NCI-H128 (cell line): ENCODE data around the gene ALDH1L1.
"Not testable (repeated sequence)": the region's sequence is repeated elsewhere in the genome, so short reads cannot be mapped to it uniquely, and the experiment has no call there.

Experiments used
- DNase-seq: peaks from one replicate; lab custom pipeline; 2025; ENCODE audit not compliant: unreplicated experiment; lab: John Stamatoyannopoulos, UW

The ALDH1L1 gene

GRCh38 chr3:126107203-126107939 lies 73.0 kb downstream of the ALDH1L1 start:
- no peak for DNase-seq

GRCh38 chr3:126106336-126107202 lies 73.8 kb downstream of the ALDH1L1 start:
- no peak for DNase-seq

- DNase-seq = no peak
Observed at GRCh38 chr3:126105691-126106187, 74.6 kb downstream of the ALDH1L1 start.

- DNase-seq = no peak
Observed at GRCh38 chr3:126104742-126105605, 75.4 kb downstream of the ALDH1L1 start.

- DNase-seq = no peak
Observed at GRCh38 chr3:126104028-126104635, 76.3 kb downstream of the ALDH1L1 start.

- no peak for DNase-seq
Observed at GRCh38 chr3:126103121-126104027, 77.0 kb downstream of the ALDH1L1 start.

- DNase-seq = no peak
Observed at GRCh38 chr3:126102530-126102951, 77.8 kb downstream of the ALDH1L1 start.

- no peak for DNase-seq
Observed at GRCh38 chr3:126102011-126102410, 78.4 kb downstream of the ALDH1L1 start.

GRCh38 chr3:126101521-126101982 lies 78.8 kb downstream of the ALDH1L1 start:
- no peak for DNase-seq

GRCh38 chr3:126100634-126101301 lies 79.6 kb downstream of the ALDH1L1 start:
- no peak for DNase-seq

- no peak for DNase-seq
Observed at GRCh38 chr3:126100269-126100633, 80.1 kb downstream of the ALDH1L1 start.

- no peak for DNase-seq
Observed at GRCh38 chr3:126098391-126098858, 82.0 kb downstream of the ALDH1L1 start.

GRCh38 chr3:126097801-126098200 lies 82.6 kb downstream of the ALDH1L1 start:
- DNase-seq = no peak

GRCh38 chr3:126096274-126096673 lies 84.1 kb downstream of the ALDH1L1 start:
- not testable (repeated sequence) for DNase-seq

GRCh38 chr3:126092128-126092527 lies 88.3 kb downstream of the ALDH1L1 start:
- DNase-seq = not testable (repeated sequence)

GRCh38 chr3:126087552-126088175 lies 92.7 kb downstream of the ALDH1L1 start:
- no peak for DNase-seq

- DNase-seq = no peak
Observed at GRCh38 chr3:126085841-126086240, 94.5 kb downstream of the ALDH1L1 start.

- DNase-seq = no peak
Observed at GRCh38 chr3:126085276-126085675, 95.1 kb downstream of the ALDH1L1 start.
